ENCODE measurements around the gene RAB28.
"Not testable (repeated sequence)": the region's sequence is repeated elsewhere in the genome, so short reads cannot be mapped to it uniquely, and the experiment has no call there.

The RAB28 gene

DNA sequence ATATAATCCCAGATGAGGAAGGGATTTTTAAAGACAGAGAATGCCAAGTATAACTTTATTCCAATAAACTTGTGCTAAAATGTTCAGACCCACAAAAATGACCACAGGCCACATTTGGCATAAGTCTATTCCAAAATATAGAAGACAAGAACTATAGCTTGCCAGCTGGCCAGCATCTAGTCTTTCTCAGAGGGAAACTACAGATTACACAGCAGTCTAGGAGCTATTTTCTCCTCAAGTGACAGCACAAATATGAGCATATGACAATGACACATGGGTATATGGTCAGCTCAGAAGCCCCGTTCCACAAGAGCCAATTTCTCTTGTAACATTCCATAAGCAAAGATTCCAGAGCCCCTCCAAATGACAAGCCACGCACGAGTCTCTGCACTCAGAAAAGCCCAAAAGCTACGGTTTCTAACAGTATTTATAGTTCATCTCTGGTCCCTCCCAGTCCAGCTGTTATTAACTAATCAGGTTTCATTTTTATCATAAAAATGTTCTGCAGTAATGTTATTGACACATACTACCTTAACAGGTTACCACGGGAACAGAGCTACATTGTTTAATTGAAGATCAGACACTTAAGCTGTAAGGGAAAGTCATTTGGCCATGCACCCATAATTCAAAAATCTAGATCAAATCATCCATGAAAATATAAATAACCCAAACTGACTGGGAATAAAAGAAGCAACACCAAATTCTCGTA, 70.3 kb downstream of the RAB28 start:
- H3F3A ChIP-seq (ENCODE audit: low read depth): no peaks in the 10 kb centered on the region
- no peaks in the 10 kb centered on the region for H4K20me1 ChIP-seq (ENCODE audit: insufficient read depth, low read length, poor library complexity, severe bottlenecking)
- H3K27me3 ChIP-seq (ENCODE audit: insufficient read depth, low read length, poor library complexity, severe bottlenecking): no peaks in the 10 kb centered on the region
- TF ChIP-seq, protein P1, sequence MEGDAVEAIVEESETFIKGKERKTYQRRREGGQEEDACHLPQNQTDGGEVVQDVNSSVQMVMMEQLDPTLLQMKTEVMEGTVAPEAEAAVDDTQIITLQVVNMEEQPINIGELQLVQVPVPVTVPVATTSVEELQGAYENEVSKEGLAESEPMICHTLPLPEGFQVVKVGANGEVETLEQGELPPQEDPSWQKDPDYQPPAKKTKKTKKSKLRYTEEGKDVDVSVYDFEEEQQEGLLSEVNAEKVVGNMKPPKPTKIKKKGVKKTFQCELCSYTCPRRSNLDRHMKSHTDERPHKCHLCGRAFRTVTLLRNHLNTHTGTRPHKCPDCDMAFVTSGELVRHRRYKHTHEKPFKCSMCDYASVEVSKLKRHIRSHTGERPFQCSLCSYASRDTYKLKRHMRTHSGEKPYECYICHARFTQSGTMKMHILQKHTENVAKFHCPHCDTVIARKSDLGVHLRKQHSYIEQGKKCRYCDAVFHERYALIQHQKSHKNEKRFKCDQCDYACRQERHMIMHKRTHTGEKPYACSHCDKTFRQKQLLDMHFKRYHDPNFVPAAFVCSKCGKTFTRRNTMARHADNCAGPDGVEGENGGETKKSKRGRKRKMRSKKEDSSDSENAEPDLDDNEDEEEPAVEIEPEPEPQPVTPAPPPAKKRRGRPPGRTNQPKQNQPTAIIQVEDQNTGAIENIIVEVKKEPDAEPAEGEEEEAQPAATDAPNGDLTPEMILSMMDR (conservative IDR thresholded peaks at IDR 0.05; ENCODE audit: low read length): no peak
- H3K4me1 ChIP-seq (ENCODE audit: insufficient read depth, low read length, poor library complexity, severe bottlenecking): no peaks in the 10 kb centered on the region
- no peaks in the 10 kb centered on the region for H3K9me3 ChIP-seq (ENCODE audit: insufficient read depth, low read depth, low read length)
- no peak overlapping the region for H3K4me2 ChIP-seq (ENCODE audit: low read depth, low read length, poor library complexity, severe bottlenecking)
- H2AFZ ChIP-seq (ENCODE audit: low read length): no peak overlapping the region
- no peaks in the 10 kb centered on the region for H3K9me2 ChIP-seq (replicated peaks; ENCODE audit: low read depth, low read length)
- no peak overlapping the region for H3K9ac ChIP-seq (ENCODE audit: low read depth, low read length, poor library complexity, severe bottlenecking)
- H3K36me3 ChIP-seq (ENCODE audit: insufficient read depth, low read length): no peaks in the 10 kb centered on the region
- H3K79me2 ChIP-seq (ENCODE audit: insufficient read depth, low read length): peaks cover 10% of the 10 kb centered on the region; the same call in 1 of the 2 replicates
- H3K4me3 ChIP-seq (ENCODE audit: low read length, poor library complexity, severe bottlenecking): no peak overlapping the region

DNA sequence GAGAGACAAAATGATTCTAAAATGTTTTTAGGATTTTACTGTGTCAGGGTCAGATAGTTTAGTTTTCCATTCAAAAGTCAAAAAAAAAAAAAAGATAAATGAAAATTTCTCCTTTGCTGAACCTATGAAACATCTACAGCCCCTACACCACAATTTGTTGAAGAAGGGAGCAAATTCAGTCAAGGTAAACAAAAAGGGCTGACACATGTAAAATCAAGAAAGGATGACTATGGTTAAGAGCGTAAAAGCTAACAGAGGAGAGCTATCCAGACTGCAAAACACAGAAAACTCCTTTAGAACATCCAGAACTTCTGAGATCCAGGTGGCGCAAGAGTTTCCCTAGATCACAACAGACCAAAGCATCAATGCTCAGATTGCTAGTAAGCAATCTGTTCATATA, 72.2 kb downstream of the RAB28 start:
- Histone ChIP-seq H3K4me3 (ENCODE audit: low read length, poor library complexity, severe bottlenecking) (no peak overlapping the region), H3K4me2 (ENCODE audit: low read depth, low read length, poor library complexity, severe bottlenecking) (no peak overlapping the region), H3K27me3 (ENCODE audit: insufficient read depth, low read length, poor library complexity, severe bottlenecking) (no peaks in the 10 kb centered on the region), H4K20me1 (ENCODE audit: insufficient read depth, low read length, poor library complexity, severe bottlenecking) (no peaks in the 10 kb centered on the region), H3K36me3 (ENCODE audit: insufficient read depth, low read length) (no peaks in the 10 kb centered on the region), H3K79me2 (ENCODE audit: insufficient read depth, low read length) (peaks cover 10% of the 10 kb centered on the region; the same call in 1 of the 2 replicates), H3K9me2 (replicated peaks; ENCODE audit: low read depth, low read length) (no peaks in the 10 kb centered on the region), H3F3A (ENCODE audit: low read depth) (no peaks in the 10 kb centered on the region), H2AFZ (ENCODE audit: low read length) (no peak overlapping the region), H3K4me1 (ENCODE audit: insufficient read depth, low read length, poor library complexity, severe bottlenecking) (no peaks in the 10 kb centered on the region), H3K9me3 (ENCODE audit: insufficient read depth, low read depth, low read length) (no peaks in the 10 kb centered on the region), H3K9ac (ENCODE audit: low read depth, low read length, poor library complexity, severe bottlenecking) (no peak overlapping the region)
- no peak for TF ChIP-seq EZH2phosphoT487 (IDR thresholded peaks at IDR 0.05; ENCODE audit: borderline replicate concordance)
- TF ChIP-seq, protein P1 (conservative IDR thresholded peaks at IDR 0.05; ENCODE audit: low read length): no peak

DNA sequence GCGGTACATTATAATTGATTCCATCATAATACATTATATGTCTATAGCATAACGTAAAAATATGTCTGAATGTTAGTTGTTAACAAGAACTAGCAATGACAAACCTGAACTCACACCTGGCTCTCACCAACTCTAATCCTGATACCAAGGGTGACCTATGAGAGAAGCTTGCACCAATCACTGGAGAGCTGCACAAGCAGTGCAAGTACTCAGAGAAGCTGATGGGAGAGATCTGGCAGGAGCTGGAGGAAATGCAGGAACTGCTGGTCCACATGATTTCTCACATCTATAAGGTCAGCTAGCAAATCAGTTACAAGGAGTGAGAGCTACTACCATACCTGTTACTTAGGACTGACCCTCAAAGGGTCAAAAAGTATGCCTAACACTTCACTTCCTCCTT, 74.8 kb downstream of the RAB28 start:
- peaks cover 10% of the 10 kb centered on the region; the same call in 1 of the 2 replicates for H3K79me2 ChIP-seq (ENCODE audit: insufficient read depth, low read length)
- H4K20me1 ChIP-seq (ENCODE audit: insufficient read depth, low read length, poor library complexity, severe bottlenecking): no peaks in the 10 kb centered on the region
- H3K4me2 ChIP-seq (ENCODE audit: low read depth, low read length, poor library complexity, severe bottlenecking): no peak overlapping the region
- no peaks in the 10 kb centered on the region for H3K27me3 ChIP-seq (ENCODE audit: insufficient read depth, low read length, poor library complexity, severe bottlenecking)
- no peaks in the 10 kb centered on the region for H3K9me2 ChIP-seq (replicated peaks; ENCODE audit: low read depth, low read length)
- no peaks in the 10 kb centered on the region for H3K4me1 ChIP-seq (ENCODE audit: insufficient read depth, low read length, poor library complexity, severe bottlenecking)
- TF ChIP-seq EZH2phosphoT487 (IDR thresholded peaks at IDR 0.05; ENCODE audit: borderline replicate concordance): no peak
- TF ChIP-seq, protein P1 (conservative IDR thresholded peaks at IDR 0.05; ENCODE audit: low read length): no peak
- no peaks in the 10 kb centered on the region for H3F3A ChIP-seq (ENCODE audit: low read depth)
- H3K9me3 ChIP-seq (ENCODE audit: insufficient read depth, low read depth, low read length): no peaks in the 10 kb centered on the region
- H2AFZ ChIP-seq (ENCODE audit: low read length): no peak overlapping the region
- H3K4me3 ChIP-seq (ENCODE audit: low read length, poor library complexity, severe bottlenecking): no peak overlapping the region
- no peak overlapping the region for H3K9ac ChIP-seq (ENCODE audit: low read depth, low read length, poor library complexity, severe bottlenecking)
- no peaks in the 10 kb centered on the region for H3K36me3 ChIP-seq (ENCODE audit: insufficient read depth, low read length)

DNA sequence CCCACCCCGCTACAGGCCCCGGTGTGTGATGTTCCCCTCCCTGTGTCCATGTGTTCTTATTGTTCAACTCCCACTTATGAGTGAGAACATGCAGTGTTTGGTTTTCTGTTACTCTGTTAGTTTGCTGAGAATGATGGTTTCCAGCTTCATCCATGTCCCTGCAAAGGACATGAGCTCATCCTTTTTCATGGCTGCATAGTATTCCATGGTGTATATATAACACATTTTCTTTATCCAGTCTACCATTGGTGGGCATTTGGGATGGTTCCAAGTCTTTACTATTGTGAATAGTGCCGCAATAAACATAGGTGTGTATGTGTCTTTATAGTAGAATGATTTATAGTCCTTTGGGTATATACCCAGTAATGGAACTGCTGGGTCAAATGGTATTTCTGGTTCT, 78.0 kb downstream of the RAB28 start:
- not testable (repeated sequence) for H3K36me3 ChIP-seq (ENCODE audit: insufficient read depth, low read length); H3F3A ChIP-seq (ENCODE audit: low read depth); H3K27me3 ChIP-seq (ENCODE audit: insufficient read depth, low read length, poor library complexity, severe bottlenecking); H3K4me3 ChIP-seq (ENCODE audit: low read length, poor library complexity, severe bottlenecking); H3K4me1 ChIP-seq (ENCODE audit: insufficient read depth, low read length, poor library complexity, severe bottlenecking); H3K79me2 ChIP-seq (ENCODE audit: insufficient read depth, low read length); H2AFZ ChIP-seq (ENCODE audit: low read length); H4K20me1 ChIP-seq (ENCODE audit: insufficient read depth, low read length, poor library complexity, severe bottlenecking); H3K4me2 ChIP-seq (ENCODE audit: low read depth, low read length, poor library complexity, severe bottlenecking); H3K9ac ChIP-seq (ENCODE audit: low read depth, low read length, poor library complexity, severe bottlenecking); H3K9me3 ChIP-seq (ENCODE audit: insufficient read depth, low read depth, low read length); H3K9me2 ChIP-seq (replicated peaks; ENCODE audit: low read depth, low read length)

Measured in Loucy (cell line).